BLaER1 treated with 17β-estradiol and CSF1 and Interleukin-3, amounts not matched to agents 10 nM and 100 nM (cell line): ENCODE data around the gene HS6ST1.
A peak's percentile ranks its signal among the peaks of the same experiment; 100 is the strongest.

ENCODE experiments used
- H3K27ac ChIP-seq, 11 experiments: shearing (Covaris generic); formaldehyde crosslinking; 2 replicates each; pipeline ENCODE4 v1.8.1; 2022
- H3K27me3 ChIP-seq, 11 experiments: shearing (Covaris generic); formaldehyde crosslinking; 2 replicates each; pipeline ENCODE4 v1.8.1; 2022
- H3K36me3 ChIP-seq, 11 experiments: shearing (Covaris generic); formaldehyde crosslinking; 2 replicates each; pipeline ENCODE4 v1.8.1; 2022
- H3K4me1 ChIP-seq, 10 experiments: shearing (Covaris generic); formaldehyde crosslinking; 2 replicates each; pipeline ENCODE4 v1.8.1; 2022
- H3K4me2 ChIP-seq, 11 experiments: shearing (Covaris generic); formaldehyde crosslinking; 2 replicates each; pipeline ENCODE4 v1.8.1; 2022
- H3K4me3 ChIP-seq, 10 experiments: shearing (Covaris generic); formaldehyde crosslinking; 2 replicates each; pipeline ENCODE4 v1.8.1; 2022
- H3K9ac ChIP-seq, 11 experiments: shearing (Covaris generic); formaldehyde crosslinking; 2 replicates each; pipeline ENCODE4 v1.8.1; 2022
- H3K9me3 ChIP-seq, 11 experiments: shearing (Covaris generic); formaldehyde crosslinking; replicated peaks in 1 of 11; 2 replicates each; pipeline ENCODE4 v1.8.1; 2022
- H4K20me1 ChIP-seq, 11 experiments: shearing (Covaris generic); formaldehyde crosslinking; 2 replicates each; pipeline ENCODE4 v1.8.1; 2022
- Cebpa-rat ChIP-seq, 11 experiments: shearing (Covaris generic); IDR thresholded peaks; 2 replicates each; pipeline ENCODE4 v1.8.1; 2022

HS6ST1 gene

DNA sequence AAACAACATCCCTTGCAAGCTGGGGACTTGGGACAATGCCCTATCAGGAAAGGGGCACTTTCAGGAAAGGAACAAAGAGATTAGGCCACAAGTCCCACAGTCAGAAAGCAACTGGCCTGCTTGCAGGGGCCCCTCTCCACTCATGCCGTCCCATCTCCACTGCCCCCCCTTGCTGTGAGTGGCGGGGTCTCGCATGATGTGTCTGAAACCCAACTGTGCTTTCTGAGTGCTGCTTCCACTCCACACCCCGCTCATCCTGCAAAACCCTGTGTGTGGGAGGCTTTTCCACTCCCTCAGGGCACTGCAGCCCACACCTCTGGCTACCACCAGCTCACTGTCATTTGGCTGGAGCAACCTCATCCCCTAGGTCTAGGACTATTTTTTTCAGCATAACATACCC lies 7.9 kb downstream of the HS6ST1 start:
- no peak for TF ChIP-seq Cebpa-rat (IDR thresholded peaks at IDR 0.05)
- Histone ChIP-seq H3K36me3 (peaks cover 0 to 37% (median 5%) of the 10 kb centered on the region in 11 experiments; a peak in 8 of 22 replicates), H4K20me1 (peaks cover 100% of the 10 kb centered on the region in 11 experiments), H3K9ac (no peak overlapping the region; a peak in 1 of 22 replicates), H3K4me2 (0 out of 22 replicates have a peak overlapping the region, but pooled peaks of 1 of the 11 experiments have one; percentile 3), H3K9me3 (no peaks in the 10 kb centered on the region), H3K4me3 (no peak overlapping the region), H3K27ac (no peak overlapping the region), H3K4me1 (peaks cover 46 to 100% (median 76%) of the 10 kb centered on the region in 10 experiments), H3K27me3 (no peaks in the 10 kb centered on the region)

GRCh38 chr2:128310094-128310716 lies 8.5 kb downstream of the HS6ST1 start:
- H3K4me2 ChIP-seq, result no peak overlapping the region
- no peak for TF ChIP-seq Cebpa-rat (IDR thresholded peaks at IDR 0.05)
- peaks cover 47 to 100% (median 76%) of the 10 kb centered on the region in 10 experiments for H3K4me1 ChIP-seq
- no peak overlapping the region for H3K9ac ChIP-seq
- no peaks in the 10 kb centered on the region for H3K27me3 ChIP-seq
- peaks cover 100% of the 10 kb centered on the region in 11 experiments for H4K20me1 ChIP-seq
- no peak overlapping the region for H3K4me3 ChIP-seq
- no peaks in the 10 kb centered on the region for H3K9me3 ChIP-seq
- no peak overlapping the region for H3K27ac ChIP-seq
- H3K36me3 ChIP-seq, result peaks cover 0 to 37% (median 5%) of the 10 kb centered on the region in 11 experiments; a peak in 8 of 22 replicates

DNA sequence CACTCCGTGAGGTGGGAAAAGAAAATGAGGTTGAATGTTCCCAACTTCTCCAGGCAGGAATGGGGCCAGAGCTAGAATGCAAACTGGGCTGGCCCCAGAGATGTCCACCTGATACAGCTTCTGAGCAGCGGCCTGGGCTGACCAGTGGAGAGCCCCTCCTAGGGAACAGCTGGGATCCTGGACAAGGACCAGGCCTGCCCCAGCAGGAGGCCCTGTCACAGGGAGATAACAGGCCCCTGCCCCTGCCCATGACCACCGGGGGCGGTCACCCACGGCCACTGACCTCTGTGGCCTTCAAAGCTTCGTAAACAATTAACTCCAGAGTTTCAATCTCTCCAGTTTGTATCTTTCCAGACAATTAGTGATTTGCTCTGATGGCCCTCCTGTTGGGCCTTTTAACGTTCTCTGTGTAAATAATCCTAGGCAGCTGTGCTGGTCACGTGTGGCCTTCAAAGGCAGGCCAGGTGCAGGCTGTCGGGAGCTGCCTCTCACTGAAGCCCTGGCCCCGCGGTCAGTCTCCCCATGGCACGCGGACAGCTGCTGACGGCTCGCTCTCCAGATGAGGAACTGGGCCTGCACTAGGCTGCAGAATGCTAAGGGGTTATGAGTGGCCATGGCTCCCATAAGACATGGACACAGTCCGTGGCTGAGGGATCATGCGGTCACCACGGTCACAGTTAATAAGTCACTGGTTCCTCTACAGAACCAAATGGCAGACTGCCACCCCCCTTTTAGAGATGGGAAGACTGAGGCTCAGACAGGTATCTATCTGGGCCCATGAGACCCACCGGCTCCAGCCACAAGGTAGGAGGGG lies 9.2 kb downstream of the HS6ST1 start:
- Histone ChIP-seq H3K27me3 (no peaks in the 10 kb centered on the region), H4K20me1 (peaks cover 100% of the 10 kb centered on the region in 11 experiments), H3K36me3 (peaks cover 0 to 33% (median 5%) of the 10 kb centered on the region in 11 experiments; a peak in 7 of 22 replicates), H3K4me1 (peaks cover 49 to 100% (median 76%) of the 10 kb centered on the region in 10 experiments), H3K4me3 (no peak overlapping the region), H3K27ac (no peak overlapping the region), H3K9ac (no peak overlapping the region), H3K4me2 (peak overlapping the region in 3 of 11 experiments; percentile 83 to 88 (median 88); a peak in 5 of 22 replicates), H3K9me3 (no peaks in the 10 kb centered on the region)
- TF ChIP-seq Cebpa-rat (IDR thresholded peaks at IDR 0.05), result no peak

- H4K20me1 ChIP-seq, result peaks cover 100% of the 10 kb centered on the region in 11 experiments
- no peak overlapping the region for H3K27ac ChIP-seq
- no peaks in the 10 kb centered on the region for H3K27me3 ChIP-seq
These were observed 9.8 kb downstream of the HS6ST1 start for GRCh38 chr2:128308889-128309279.

DNA sequence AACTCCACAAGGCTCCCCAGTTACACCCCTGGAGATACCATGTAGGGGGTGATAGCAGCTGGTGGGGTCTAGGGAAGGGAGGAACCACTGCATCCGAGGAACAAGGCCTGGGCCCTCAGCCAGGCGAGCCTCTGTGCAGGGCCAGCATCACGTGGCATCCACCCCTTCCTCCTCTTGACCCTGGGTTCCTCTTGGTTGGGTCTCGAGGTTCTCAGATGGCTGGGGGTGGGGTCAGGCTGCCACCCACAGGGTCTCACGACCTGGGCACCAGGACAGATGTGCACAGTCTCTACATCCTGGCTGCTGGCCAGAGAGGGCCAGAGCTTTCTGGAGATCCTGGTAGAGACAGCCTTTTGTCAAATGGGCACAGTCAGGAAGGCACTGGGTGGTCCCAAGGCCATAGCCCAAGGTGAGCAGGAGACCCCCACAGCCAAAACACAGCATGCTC lies 10.4 kb downstream of the HS6ST1 start:
- peaks cover 0 to 27% (median 5%) of the 10 kb centered on the region in 11 experiments; a peak in 7 of 22 replicates for H3K36me3 ChIP-seq
- no peaks in the 10 kb centered on the region for H3K27me3 ChIP-seq
- peaks cover 99 to 100% (median 100%) of the 10 kb centered on the region in 11 experiments for H4K20me1 ChIP-seq
- TF ChIP-seq Cebpa-rat (IDR thresholded peaks at IDR 0.05), result no peak
- peak overlapping the region in 2 of 11 experiments; percentile 24 to 39; a peak in 1 of 22 replicates for H3K9ac ChIP-seq
- H3K4me1 ChIP-seq, result peaks cover 41 to 100% (median 76%) of the 10 kb centered on the region in 10 experiments
- H3K4me3 ChIP-seq, result no peak overlapping the region
- no peak overlapping the region for H3K27ac ChIP-seq
- H3K4me2 ChIP-seq, result peak overlapping the region; percentile 37 to 88 (median 77); a peak in 21 of 22 replicates
- H3K9me3 ChIP-seq, result no peaks in the 10 kb centered on the region

More at GRCh38 chr2:128308889-128309279, 9.8 kb downstream of the HS6ST1 start:
- H3K9ac ChIP-seq, result no peak overlapping the region
- peaks cover 43 to 100% (median 76%) of the 10 kb centered on the region in 10 experiments for H3K4me1 ChIP-seq
- no peak for TF ChIP-seq Cebpa-rat (IDR thresholded peaks at IDR 0.05)
- H3K4me2 ChIP-seq, result peak overlapping the region; percentile 37 to 88 (median 77); a peak in 14 of 22 replicates
- no peak overlapping the region for H3K4me3 ChIP-seq
- H3K36me3 ChIP-seq, result peaks cover 0 to 27% (median 5%) of the 10 kb centered on the region in 11 experiments; a peak in 7 of 22 replicates
- H3K9me3 ChIP-seq, result no peaks in the 10 kb centered on the region

DNA sequence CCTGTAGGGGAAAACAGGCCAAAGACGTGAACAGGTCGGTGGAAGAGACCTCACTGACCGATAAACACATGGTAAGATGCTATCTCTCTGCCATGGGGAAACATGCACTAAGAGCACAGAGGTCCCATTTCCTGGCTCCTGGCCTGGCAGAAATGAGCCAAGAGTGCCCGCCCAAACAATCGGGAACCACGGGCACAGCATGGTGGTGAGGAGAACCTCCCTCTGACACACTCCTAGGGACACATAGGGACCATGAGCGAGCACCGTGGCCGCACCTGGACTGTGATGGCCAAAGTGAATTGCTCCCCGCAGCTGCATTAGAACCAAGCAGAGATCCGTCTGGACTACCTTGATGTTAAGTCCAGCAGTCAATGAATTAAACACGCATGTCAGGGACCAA lies 11.1 kb downstream of the HS6ST1 start:
- H3K27ac ChIP-seq, result no peak overlapping the region
- TF ChIP-seq Cebpa-rat (IDR thresholded peaks at IDR 0.05), result no peak
- peaks cover 99 to 100% (median 100%) of the 10 kb centered on the region in 11 experiments for H4K20me1 ChIP-seq
- no peaks in the 10 kb centered on the region for H3K27me3 ChIP-seq
- H3K9ac ChIP-seq, result peak overlapping the region in 1 of 11 experiments; percentile 24; a peak in 2 of 22 replicates
- peaks cover 0 to 26% (median 5%) of the 10 kb centered on the region in 11 experiments; a peak in 7 of 22 replicates for H3K36me3 ChIP-seq
- H3K4me3 ChIP-seq, result no peak overlapping the region
- no peaks in the 10 kb centered on the region for H3K9me3 ChIP-seq
- H3K4me2 ChIP-seq, result peak overlapping the region; percentile 56 to 88 (median 77); a peak in 19 of 22 replicates
- H3K4me1 ChIP-seq, result peaks cover 48 to 100% (median 79%) of the 10 kb centered on the region in 10 experiments

DNA sequence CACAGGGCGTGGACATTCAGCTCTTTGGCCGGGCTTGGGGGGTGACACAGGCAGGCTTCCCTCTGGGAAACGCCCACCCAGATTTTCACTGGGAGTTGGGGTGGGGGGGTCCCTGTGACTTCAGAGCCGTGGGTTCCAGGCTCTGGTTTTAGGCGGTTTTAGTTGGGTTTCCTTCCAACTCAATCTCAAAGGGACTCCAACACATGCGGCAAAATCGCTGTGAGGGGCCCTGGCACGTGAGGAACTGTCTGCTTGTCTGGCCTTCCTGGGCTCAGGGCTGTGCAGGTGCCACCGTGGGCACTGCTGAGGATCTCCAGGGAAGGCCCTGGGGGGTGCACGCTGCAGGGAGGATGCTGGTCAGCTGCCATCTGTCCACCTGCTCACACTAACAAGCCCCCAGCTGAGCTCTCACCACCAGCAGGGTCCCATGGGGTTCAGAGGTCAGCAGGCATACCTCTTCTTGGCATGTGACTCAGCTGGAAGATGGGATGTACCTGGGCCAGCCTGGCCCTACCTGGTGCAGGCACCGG lies 11.7 kb downstream of the HS6ST1 start:
- Histone ChIP-seq H3K9ac (peak overlapping the region in 4 of 11 experiments; percentile 16 to 30 (median 24); a peak in 2 of 22 replicates), H3K36me3 (peaks cover 0 to 20% (median 5%) of the 10 kb centered on the region in 11 experiments; a peak in 7 of 22 replicates), H3K4me3 (no peak overlapping the region), H4K20me1 (peaks cover 99 to 100% (median 100%) of the 10 kb centered on the region in 11 experiments), H3K9me3 (no peaks in the 10 kb centered on the region), H3K27me3 (no peaks in the 10 kb centered on the region), H3K4me2 (peak overlapping the region; percentile 56 to 88 (median 77); a peak in 21 of 22 replicates), H3K4me1 (peaks cover 54 to 100% (median 82%) of the 10 kb centered on the region in 10 experiments), H3K27ac (no peak overlapping the region; a peak in 1 of 22 replicates)
- TF ChIP-seq Cebpa-rat (IDR thresholded peaks at IDR 0.05), result no peak

DNA sequence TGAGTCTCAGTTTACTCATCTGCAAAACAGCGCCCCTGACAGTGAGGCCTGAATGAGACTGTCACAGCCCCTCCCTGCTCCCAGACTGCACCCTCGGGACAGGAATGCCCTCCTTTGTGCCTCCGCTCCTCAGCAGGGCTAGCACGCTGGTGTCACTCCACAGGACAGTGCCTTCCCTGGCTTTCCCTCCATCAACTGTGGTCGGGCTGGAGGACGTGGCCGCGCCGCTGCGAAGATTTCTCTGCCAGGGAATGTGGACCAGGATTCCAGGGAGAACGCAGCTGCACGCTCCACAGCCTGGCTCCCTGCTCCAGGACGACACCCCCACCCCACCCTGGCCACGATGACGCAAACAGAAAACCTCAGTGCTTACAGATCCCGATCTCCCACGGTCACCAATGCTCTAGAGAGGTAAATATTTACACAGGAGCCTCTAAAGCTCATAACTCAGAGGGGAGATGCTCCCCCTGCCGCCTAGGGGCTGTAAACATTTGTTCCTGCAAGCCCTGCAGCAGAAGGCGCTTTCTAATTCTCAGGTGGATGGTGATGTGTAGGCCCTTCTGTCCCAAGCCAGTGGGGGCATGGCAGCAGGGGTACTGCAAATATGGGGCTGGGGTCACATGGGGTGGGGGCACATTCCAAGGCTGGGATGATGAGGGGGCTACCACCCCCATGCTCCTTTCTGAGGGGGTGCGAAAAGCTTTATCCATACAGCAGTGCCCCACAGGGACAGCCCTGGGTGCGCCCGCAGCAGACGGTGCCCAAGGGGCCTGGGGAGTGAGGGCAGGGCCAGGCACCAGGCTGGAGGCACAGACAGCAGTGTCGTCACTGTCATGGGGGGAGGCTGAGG lies 12.4 kb downstream of the HS6ST1 start:
- Histone ChIP-seq H3K27me3 (no peaks in the 10 kb centered on the region), H3K4me1 (peaks cover 55 to 100% (median 85%) of the 10 kb centered on the region in 10 experiments), H3K4me2 (peak overlapping the region; percentile 39 to 88 (median 77)), H3K4me3 (no peak overlapping the region), H3K36me3 (peaks cover 0 to 14% (median 5%) of the 10 kb centered on the region in 11 experiments; a peak in 7 of 22 replicates), H3K9me3 (no peaks in the 10 kb centered on the region), H4K20me1 (peaks cover 99 to 100% (median 100%) of the 10 kb centered on the region in 11 experiments), H3K9ac (peak overlapping the region in 8 of 11 experiments; percentile 13 to 60 (median 34); a peak in 10 of 22 replicates), H3K27ac (peak overlapping the region in 4 of 11 experiments; percentile 15 to 55 (median 28); a peak in 4 of 22 replicates)
- TF ChIP-seq Cebpa-rat (IDR thresholded peaks at IDR 0.05), result no peak
